Left kidney (tissue), 2 donors: Measurements from ENCODE around the gene SLC35F3. TPM values are rescaled to one million over a fixed set of nuclear protein-coding genes. Genes with fewer than 3 reads are reported as not detected.
A peak's percentile ranks its signal among the peaks of the same experiment; 100 is the strongest.
"Not testable (repeated sequence)": the region's sequence is repeated elsewhere in the genome, so short reads cannot be mapped to it uniquely, and the experiment has no call there.

Source experiments
- DNase-seq: peaks from one replicate; pipeline ENCODE4 v3.0.0-alpha.2; 2013
- polyA plus RNA-seq: library from polyadenylated mRNA; unstranded; fragments of 120-200 nt; gene quantifications from one replicate; pipeline ENCODE4 v1.2.1, GENCODE V29; 2013; ENCODE audit not compliant: insufficient read length

Gene SLC35F3
- polyA plus RNA-seq, 1 donor, result 0.55 TPM

- no peak for DNase-seq
Measured at GRCh38 chr1:234322097-234322496, 417.6 kb downstream of the SLC35F3 start.

GRCh38 chr1:234322979-234323378, 418.5 kb downstream of the SLC35F3 start:
- DNase-seq, result no peak

- DNase-seq, result no peak
Measured at GRCh38 chr1:234324821-234325220, 420.3 kb downstream of the SLC35F3 start.

GRCh38 chr1:234325878-234326496, 421.5 kb downstream of the SLC35F3 start:
- no peak for DNase-seq

DNA sequence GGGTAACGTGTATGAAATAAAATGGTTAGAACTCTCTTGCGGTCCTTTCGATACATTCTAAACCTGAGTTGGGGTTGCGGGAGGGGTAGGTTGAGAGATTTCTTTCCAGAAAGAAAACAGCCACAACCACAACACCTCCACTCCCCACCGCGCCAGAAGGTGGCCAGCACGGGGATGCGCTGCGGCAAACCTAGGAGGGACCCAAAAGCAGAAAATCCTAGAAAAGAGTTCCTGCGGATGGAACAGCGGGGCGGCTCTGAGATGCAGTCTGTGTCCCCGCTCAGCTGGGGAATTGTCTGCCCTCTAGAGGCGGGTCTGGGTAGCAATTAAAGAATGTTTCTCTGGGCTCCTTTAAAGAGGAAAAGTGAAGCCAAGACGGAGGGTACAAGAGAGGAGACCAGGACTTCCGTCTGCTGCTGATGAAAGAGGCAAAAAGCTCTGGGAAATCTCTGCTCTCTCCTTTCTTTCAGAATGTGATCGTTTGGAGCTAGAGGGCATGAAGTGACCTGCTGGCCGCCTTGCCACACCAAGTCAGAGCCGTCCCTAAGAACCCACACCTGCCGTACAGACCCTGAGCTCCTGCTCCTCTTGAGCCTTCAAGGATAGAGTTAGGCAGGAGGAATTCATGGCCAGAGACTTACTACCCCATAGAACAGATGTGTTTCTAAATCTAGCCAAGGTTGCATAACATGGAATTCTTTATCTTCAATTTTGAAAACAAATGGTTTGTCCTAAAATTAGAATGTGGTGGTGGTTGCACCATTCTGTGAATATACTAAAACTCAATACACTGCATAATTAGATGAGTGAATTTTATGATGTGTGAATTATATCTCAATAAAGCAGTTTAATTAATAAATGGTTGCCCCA, 422.3 kb downstream of the SLC35F3 start:
- peak; percentile 57 for DNase-seq

GRCh38 chr1:234327577-234328164, 423.2 kb downstream of the SLC35F3 start:
- no peak for DNase-seq

DNA sequence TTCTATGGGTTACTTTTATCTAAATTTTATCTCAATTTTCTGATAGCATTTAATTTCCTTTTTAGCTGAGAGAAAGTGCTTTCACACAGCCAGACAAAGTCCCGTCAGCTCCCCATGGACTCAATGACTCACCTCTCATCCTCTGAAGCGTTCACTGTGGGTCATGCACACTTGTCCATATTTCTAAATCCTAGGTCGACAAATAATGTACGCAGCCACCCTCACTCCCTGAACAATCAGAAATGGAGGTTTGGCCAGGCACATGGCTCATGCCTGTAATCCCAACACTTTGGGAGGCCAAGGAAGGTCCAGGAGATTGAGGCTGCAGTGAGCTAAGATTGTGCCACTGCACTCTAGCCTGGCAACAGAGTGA, 426.4 kb downstream of the SLC35F3 start:
- DNase-seq, result no peak

DNA sequence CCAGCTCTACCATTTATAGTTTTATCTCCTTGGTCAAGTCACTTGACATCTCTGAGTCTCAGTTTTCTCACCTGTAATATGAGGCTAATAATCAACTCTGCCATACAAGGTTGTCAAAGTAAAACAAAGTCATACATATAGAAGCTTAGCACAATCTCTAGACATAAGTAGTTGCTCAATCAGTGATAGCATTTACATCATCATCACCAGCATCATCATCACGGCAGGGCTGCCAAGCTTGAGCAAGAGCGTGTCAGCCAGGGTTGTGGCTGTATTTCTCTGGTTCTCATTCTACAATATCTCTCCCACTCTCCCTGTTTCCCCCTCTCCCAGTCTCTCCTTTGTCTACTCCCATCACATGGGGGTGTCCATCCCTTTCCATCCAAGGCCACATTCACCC, 427.0 kb downstream of the SLC35F3 start:
- DNase-seq, result no peak

GRCh38 chr1:234336359-234336758, 431.9 kb downstream of the SLC35F3 start:
- no peak for DNase-seq

DNA sequence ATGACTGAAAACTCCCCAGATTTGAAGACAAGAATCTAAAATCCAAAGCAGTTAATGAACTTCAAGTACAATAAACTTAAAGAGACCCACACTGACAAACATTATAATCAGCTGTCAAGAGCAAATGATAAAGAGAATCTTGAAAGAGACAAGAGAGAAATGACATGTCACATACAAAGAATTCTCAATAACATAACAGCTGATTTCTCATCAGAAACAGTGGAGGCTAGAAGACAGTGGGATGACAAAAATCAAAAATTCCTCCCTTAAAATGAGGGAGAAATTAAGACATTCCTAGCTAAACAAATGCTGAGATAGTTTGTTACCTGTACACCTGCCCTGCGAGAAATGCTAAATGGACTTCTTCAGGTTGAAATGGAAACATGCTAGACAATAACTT, 432.8 kb downstream of the SLC35F3 start:
- no peak for DNase-seq

GRCh38 chr1:234340528-234340927, 436.1 kb downstream of the SLC35F3 start:
- no peak for DNase-seq

- no peak for DNase-seq
Measured at GRCh38 chr1:234342774-234343173, 438.3 kb downstream of the SLC35F3 start.

GRCh38 chr1:234345237-234345636, 440.8 kb downstream of the SLC35F3 start:
- no peak for DNase-seq

GRCh38 chr1:234348964-234349363, 444.5 kb downstream of the SLC35F3 start:
- no peak for DNase-seq

DNA sequence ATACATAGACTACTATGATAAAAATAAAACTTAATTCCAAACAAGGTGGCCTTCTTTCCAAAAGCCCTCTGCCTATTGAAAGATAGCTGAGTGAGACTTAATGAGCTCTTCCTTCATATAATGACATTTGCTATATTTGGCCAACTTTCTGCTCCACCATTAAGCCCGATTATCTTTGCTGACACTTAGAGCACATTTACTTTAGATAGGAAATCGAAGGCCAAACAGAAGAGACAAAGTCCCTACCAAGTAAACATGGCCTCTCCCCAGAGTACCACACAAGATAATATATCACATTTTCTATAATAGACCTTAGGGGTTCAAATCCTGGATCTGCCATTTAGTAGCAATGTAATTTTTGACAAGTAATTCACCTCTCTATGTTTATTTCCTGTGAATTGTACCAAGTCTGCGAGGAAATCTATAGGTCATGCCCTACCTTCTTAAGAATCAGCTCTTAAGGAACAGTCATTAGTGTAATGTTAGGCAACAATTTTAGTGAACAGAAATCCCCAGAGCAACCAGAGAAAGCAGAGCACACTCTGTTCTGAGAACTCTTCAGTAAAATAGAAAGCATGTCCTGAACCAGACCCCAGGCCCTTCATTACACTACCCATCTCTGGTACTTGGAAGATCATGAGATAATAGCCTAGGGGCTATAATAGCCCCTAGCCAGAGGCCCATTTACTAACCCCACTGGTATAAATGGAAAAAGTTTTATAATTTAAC, 451.5 kb downstream of the SLC35F3 start:
- no peak for DNase-seq

GRCh38 chr1:234356615-234357269, 452.3 kb downstream of the SLC35F3 start:
- not testable (repeated sequence) for DNase-seq

- DNase-seq, result no peak
Measured at GRCh38 chr1:234357831-234358230, 453.4 kb downstream of the SLC35F3 start.

DNA sequence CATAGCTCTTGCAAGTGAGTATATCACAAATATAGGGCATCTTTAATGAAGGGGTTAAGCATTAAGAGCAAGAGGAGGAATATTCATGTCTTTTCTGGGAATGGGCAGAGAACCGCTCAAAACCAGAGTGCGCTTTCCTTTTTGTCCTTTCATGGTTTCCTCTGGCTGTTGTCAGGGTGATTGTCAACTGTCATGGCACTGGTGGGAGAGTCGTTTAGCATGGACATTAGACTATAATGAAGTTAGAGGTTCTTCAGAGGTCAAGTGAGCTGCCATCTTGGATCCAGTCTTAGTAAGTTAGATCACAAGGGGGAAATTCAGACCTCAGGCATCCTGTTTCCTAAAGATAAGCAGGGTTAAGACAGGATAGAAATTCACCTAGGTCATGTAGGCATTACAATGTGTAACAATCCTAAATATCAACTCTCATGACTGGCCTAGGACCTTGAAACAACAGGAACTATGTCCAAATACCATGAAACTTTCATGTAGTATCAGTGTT, 456.7 kb downstream of the SLC35F3 start:
- no peak for DNase-seq

- no peak for DNase-seq
Measured at GRCh38 chr1:234362558-234362957, 458.1 kb downstream of the SLC35F3 start.

GRCh38 chr1:234368320-234369032, 464.0 kb downstream of the SLC35F3 start:
- no peak for DNase-seq

DNA sequence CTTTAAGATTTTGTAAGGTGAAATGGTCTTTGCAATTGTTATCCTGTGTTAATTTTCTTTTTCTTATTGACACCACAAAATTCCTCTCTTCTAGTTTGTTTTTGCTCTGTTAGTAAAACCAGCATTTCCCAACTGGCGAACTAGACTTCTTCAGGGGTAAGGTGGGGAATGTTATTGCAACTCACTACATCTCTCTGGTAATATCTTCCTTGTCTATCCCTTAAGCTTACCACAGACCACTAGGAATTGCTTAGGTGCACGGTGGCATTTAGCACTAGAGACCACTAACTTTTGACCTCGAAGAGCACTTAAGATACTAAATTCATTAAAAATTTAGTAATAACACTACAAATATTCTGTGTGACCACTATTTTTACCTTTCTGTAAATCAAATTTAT, 464.6 kb downstream of the SLC35F3 start:
- DNase-seq, result no peak
